Amniotic stem cell (primary cell): ENCODE results near the gene CWC15.
"Not testable (repeated sequence)": the region's sequence is repeated elsewhere in the genome, so short reads cannot be mapped to it uniquely, and the experiment has no call there.

Experiments
- DNase-seq: peaks from one replicate; lab custom pipeline; 2025; lab: John Stamatoyannopoulos, UW

Gene CWC15

GRCh38 chr11:94913718-94914394, 59.5 kb downstream of the CWC15 start:
- not testable (repeated sequence) for DNase-seq

- no peak for DNase-seq
Observed at GRCh38 chr11:94912806-94913205, 60.5 kb downstream of the CWC15 start.
